IMR-90 (cell line): ENCODE measurements around the gene ADGRB3. TPM values are rescaled to one million over a fixed set of nuclear protein-coding genes. Genes with fewer than 3 reads are reported as not detected.

Experiments
- ATAC-seq: fragments of 200-7000 bp; cut with Tn5 transposase; 2 replicates; pipeline ENCODE4 v1.9.1; 2020; ENCODE audit warnings: low read depth, mild to moderate bottlenecking, moderate library complexity
- BruUV-seq: library from RNA; stranded (reverse); fragments of 400-500 nt; replicated peaks from 2 replicates; lab custom pipeline; 2021; lab: Mats Ljungman, UMichigan
- CTCF ChIA-PET: fragments of 300-600 bp; formaldehyde crosslinking; extraction: SDS; loops from one replicate; lab custom pipeline; 2021; ENCODE audit warnings: antibody characterized with exemption; lab: Yijun Ruan, JAX
- POLR2A ChIA-PET: fragments of 300-600 bp; sonication (Branson Sonifier 250); formaldehyde crosslinking; loops from one replicate; lab custom pipeline; 2022; ENCODE audit warnings: antibody characterized with exemption; ENCODE audit not compliant: unreplicated experiment; lab: Charles Lee
- DNase-seq: peaks from one replicate; pipeline ENCODE4 v3.0.0; 2013
- H2AFZ ChIP-seq: replicated peaks from 2 replicates; pipeline ENCODE3; 2013; ENCODE audit warnings: low read length, mild to moderate bottlenecking; ENCODE audit not compliant: poor library complexity
- H2AK5ac ChIP-seq: 2 replicates; pipeline ENCODE4 v1.6.1; 2013; ENCODE audit warnings: low read depth, low read length, inconsistent platforms
- H2AK9ac ChIP-seq: replicated peaks from 2 replicates; pipeline ENCODE3; 2013; ENCODE audit warnings: mild to moderate bottlenecking, low read depth, low read length, moderate library complexity; ENCODE audit not compliant: poor library complexity
- H2BK120ac ChIP-seq: 2 replicates; pipeline ENCODE4 v1.6.1; 2013; ENCODE audit warnings: low read depth, low read length, inconsistent platforms
- H2BK15ac ChIP-seq: 3 replicates; pipeline ENCODE4 v1.6.1; 2013; ENCODE audit warnings: low read depth, low read length, inconsistent platforms
- H2BK20ac ChIP-seq: 2 replicates; pipeline ENCODE4 v1.6.1; 2013; ENCODE audit warnings: low read depth, mild to moderate bottlenecking, inconsistent platforms, low read length, moderate library complexity
- H2BK5ac ChIP-seq: 2 replicates; pipeline ENCODE4 v1.6.1; 2013; ENCODE audit warnings: mild to moderate bottlenecking, low read depth, low read length, inconsistent platforms; ENCODE audit not compliant: poor library complexity, severe bottlenecking
- H3K14ac ChIP-seq: replicated peaks from 2 replicates; pipeline ENCODE4 v1.6.1; 2013; ENCODE audit warnings: low read depth, low read length, inconsistent platforms
- H3K18ac ChIP-seq: 2 replicates; pipeline ENCODE4 v1.6.1; 2013; ENCODE audit warnings: low read depth, low read length, control low read depth
- H3K23ac ChIP-seq: 2 replicates; pipeline ENCODE4 v1.6.1; 2013; ENCODE audit warnings: low read depth, low read length, inconsistent platforms
- H3K27ac ChIP-seq: 2 replicates; pipeline ENCODE4 v1.5.1; 2013; ENCODE audit warnings: mild to moderate bottlenecking, control low read depth, low read length; ENCODE audit not compliant: insufficient read depth
- H3K27me3 ChIP-seq: 2 replicates; pipeline ENCODE4 v1.6.1; 2013; ENCODE audit warnings: low read length; ENCODE audit not compliant: control insufficient read depth, insufficient read depth
- H3K36me3 ChIP-seq: 2 replicates; pipeline ENCODE4 v1.6.1; 2013; ENCODE audit warnings: low read length, mixed read lengths; ENCODE audit not compliant: control insufficient read depth, insufficient read depth
- H3K4ac ChIP-seq: 2 replicates; pipeline ENCODE4 v1.6.1; 2013; ENCODE audit warnings: low read depth, low read length, inconsistent platforms
- H3K4me1 ChIP-seq: 2 replicates; pipeline ENCODE4 v1.6.1; 2013; ENCODE audit warnings: low read length, mixed read lengths; ENCODE audit not compliant: control insufficient read depth, insufficient read depth
- H3K4me2 ChIP-seq: 2 replicates; pipeline ENCODE4 v1.6.1; 2013; ENCODE audit warnings: low read depth, mild to moderate bottlenecking, control low read depth, low read length, moderate library complexity
- H3K4me3 ChIP-seq: 2 replicates; pipeline ENCODE4 v1.5.1; 2013; ENCODE audit warnings: low read depth, mild to moderate bottlenecking, control low read depth, low read length, moderate library complexity; ENCODE audit not compliant: insufficient read depth
- H3K56ac ChIP-seq: 2 replicates; pipeline ENCODE4 v1.6.1; 2013; ENCODE audit warnings: low read length, inconsistent platforms; ENCODE audit not compliant: insufficient read depth; ENCODE audit errors: extremely low read depth
- H3K79me1 ChIP-seq, 2 experiments: 2 replicates each; pipeline ENCODE4 v1.6.1; 2013; ENCODE audit warnings: low read length in 2 of 2, inconsistent platforms in 1 of 2, low read depth in 1 of 2
- H3K9ac ChIP-seq: 2 replicates; pipeline ENCODE4 v1.6.1; 2013; ENCODE audit warnings: low read depth, low read length, control low read depth
- H3K9me1 ChIP-seq: 2 replicates; pipeline ENCODE4 v1.6.1; 2013; ENCODE audit warnings: low read length, inconsistent platforms; ENCODE audit not compliant: insufficient read depth
- H3K9me3 ChIP-seq: 2 replicates; pipeline ENCODE4 v1.6.1; 2013; ENCODE audit warnings: low read length; ENCODE audit not compliant: control insufficient read depth, insufficient read depth
- H4K20me1 ChIP-seq: 2 replicates; pipeline ENCODE4 v1.6.1; 2013; ENCODE audit warnings: low read length, inconsistent platforms; ENCODE audit not compliant: insufficient read depth
- H4K5ac ChIP-seq: 2 replicates; pipeline ENCODE4 v1.6.1; 2013; ENCODE audit warnings: mild to moderate bottlenecking, low read depth, low read length, control low read depth
- H4K8ac ChIP-seq, 2 experiments: 2 replicates each; pipeline ENCODE4 v1.6.1; 2013; ENCODE audit warnings: low read depth in 2 of 2, low read length in 2 of 2, control low read depth in 1 of 2, inconsistent platforms in 1 of 2
- H4K91ac ChIP-seq: 2 replicates; pipeline ENCODE4 v1.6.1; 2013; ENCODE audit warnings: low read depth, low read length, inconsistent platforms; ENCODE audit not compliant: insufficient read depth
- CHD1 ChIP-seq: IDR thresholded peaks from 2 replicates; pipeline ENCODE4 v1.6.1; 2012; ENCODE audit warnings: low read depth, low read length, improper control_type of control experiment
- WGBS, 2 experiments: methylation state at CpG; one replicate each; pipeline versions ENCODE4 v1.1.5 to v1.1.7; 2013; ENCODE audit warnings: missing lambda C conversion rate in 2 of 2; ENCODE audit not compliant: insufficient read length in 1 of 2; ENCODE audit errors: extremely low coverage in 2 of 2; 5-methylcytosine and 5-hydroxymethylcytosine counted together
- dilution Hi-C: fragments of 300-500 bp; cut with HindIII; formaldehyde crosslinking; loops from one replicate; pipeline ENCODE4 v1.14.3; 2018; ENCODE audit warnings: low sequenced_read_pairs; ENCODE audit not compliant: unreplicated experiment
- in situ Hi-C: fragments of 300-500 bp; cut with MboI; formaldehyde crosslinking; loops from 3 replicates; pipeline ENCODE4 v1.14.3; 2019; ENCODE audit warnings: low sequenced_read_pairs, inconsistent platforms, mixed read lengths
- intact Hi-C: fragments of 100-400 bp; cut with micrococcal nuclease; formaldehyde crosslinking; loops from 2 replicates; pipeline ENCODE4 v1.10.0; 2022
- polyA plus RNA-seq, 3 experiments: library from polyadenylated mRNA; depleted of rRNA; stranded (reverse); fragments of >200 nt; gene quantifications; 2 replicates each; pipeline ENCODE4 v1.2.3, GENCODE V29; 2012; ENCODE audit warnings: low replicate concordance in 1 of 3
- total RNA-seq: library from RNA; depleted of rRNA; stranded (reverse); fragments of >200 nt; gene quantifications from 2 replicates; pipeline ENCODE4 v1.2.3, GENCODE V29; 2012

Gene ADGRB3
- total and polyA plus RNA-seq, 2 of the 4 experiments (the other 2 are of a cell fraction), result not detected

DNA sequence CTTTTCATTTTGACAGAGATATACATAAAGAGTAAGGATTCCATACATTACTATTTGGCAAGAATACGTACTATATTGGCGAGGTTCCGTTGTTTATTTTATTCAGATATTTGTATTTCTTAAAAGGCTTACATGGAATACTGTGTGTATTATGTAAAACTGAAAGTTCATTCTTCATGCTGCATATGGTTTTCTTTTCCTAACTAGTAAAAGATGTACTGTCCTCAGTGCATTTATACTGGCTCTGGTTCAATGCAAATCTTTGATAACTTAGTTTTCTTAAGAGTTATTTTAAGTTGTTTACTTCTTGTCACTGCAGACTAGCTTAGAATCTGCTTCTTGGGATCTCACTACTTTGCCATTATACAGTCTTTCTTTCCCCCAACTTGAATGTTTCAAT is 42.0 kb downstream of the ADGRB3 start:
- Histone ChIP-seq H3K9ac (no peak overlapping the region), H4K8ac (no peak overlapping the region), H3K79me1 (no peaks in the 10 kb centered on the region), H3K18ac (no peak overlapping the region), H2BK20ac (no peak overlapping the region), H2AFZ (no peak overlapping the region), H3K4me1 (no peaks in the 10 kb centered on the region), H4K20me1 (no peaks in the 10 kb centered on the region), H3K4me3 (no peak overlapping the region), H3K9me3 (no peaks in the 10 kb centered on the region), H3K27ac (no peak overlapping the region), H2AK9ac (no peak overlapping the region), H3K23ac (no peak overlapping the region), H2BK15ac (no peak overlapping the region), H3K14ac (no peak overlapping the region), H2BK120ac (no peak overlapping the region), H4K91ac (no peak overlapping the region), H4K5ac (no peak overlapping the region), H2BK5ac (no peak overlapping the region), H3K9me1 (no peaks in the 10 kb centered on the region), H3K4me2 (no peak overlapping the region), H3K36me3 (no peaks in the 10 kb centered on the region), H3K27me3 (no peaks in the 10 kb centered on the region), H2AK5ac (no peak overlapping the region), H3K4ac (no peak overlapping the region), H3K56ac (no peak overlapping the region)
- intact Hi-C loops, result no loop called here
- no peak for TF ChIP-seq CHD1
- no CpG with 5 or more reads among the region's 3 CpGs for WGBS, 2 experiments
- dilution Hi-C loops, result no loop called here
- ATAC-seq (no peak), DNase-seq (no peak)
- BruUV-seq, result no TSS peak
- CTCF ChIA-PET, result no interaction called here
- in situ Hi-C loops, result no loop called here
- POLR2A ChIA-PET, result no interaction called here
